Urinary bladder (tissue), 4 donors: ENCODE measurements around the gene AFF3. TPM values are rescaled to one million over a fixed set of nuclear protein-coding genes. Genes with fewer than 3 reads are reported as not detected.

Experiments
- DNase-seq: peaks from one replicate; pipeline ENCODE4 v3.0.0-alpha.2; 2015; ENCODE audit errors: extremely low spot score
- H3K27ac ChIP-seq: one replicate; pipeline ENCODE4 v1.5.1; 2013; ENCODE audit warnings: low read depth, mild to moderate bottlenecking, moderate library complexity
- H3K36me3 ChIP-seq: one replicate; pipeline ENCODE4 v1.6.1; 2013; ENCODE audit warnings: mild to moderate bottlenecking, moderate library complexity; ENCODE audit not compliant: insufficient read depth
- H3K4me1 ChIP-seq: one replicate; pipeline ENCODE4 v1.6.1; 2013; ENCODE audit warnings: mild to moderate bottlenecking, moderate library complexity; ENCODE audit not compliant: insufficient read depth
- H3K4me3 ChIP-seq: one replicate; pipeline ENCODE4 v1.5.1; 2013; ENCODE audit warnings: low read depth, low read length
- WGBS: extraction: QIAGEN DNeasy Blood & Tissue Kit; methylation state at CpG from one replicate; pipeline ENCODE4 v1.1.7; 2013; 5-methylcytosine and 5-hydroxymethylcytosine counted together
- polyA plus RNA-seq: library from polyadenylated mRNA; stranded (reverse); fragments of 200-250 nt; gene quantifications from one replicate; pipeline ENCODE4 v1.2.3, GENCODE V29; 2013
- total RNA-seq: library from RNA; depleted of rRNA; stranded (reverse); fragments of >200 nt; gene quantifications from one replicate; pipeline ENCODE4 v1.2.3, GENCODE V29; 2014
- donor health status: healthy with polysubstance abuse.
- donor health status: healthy.

The AFF3 gene
- total and polyA plus RNA-seq, 2 donors = 15.1 to 43.5 TPM

DNA sequence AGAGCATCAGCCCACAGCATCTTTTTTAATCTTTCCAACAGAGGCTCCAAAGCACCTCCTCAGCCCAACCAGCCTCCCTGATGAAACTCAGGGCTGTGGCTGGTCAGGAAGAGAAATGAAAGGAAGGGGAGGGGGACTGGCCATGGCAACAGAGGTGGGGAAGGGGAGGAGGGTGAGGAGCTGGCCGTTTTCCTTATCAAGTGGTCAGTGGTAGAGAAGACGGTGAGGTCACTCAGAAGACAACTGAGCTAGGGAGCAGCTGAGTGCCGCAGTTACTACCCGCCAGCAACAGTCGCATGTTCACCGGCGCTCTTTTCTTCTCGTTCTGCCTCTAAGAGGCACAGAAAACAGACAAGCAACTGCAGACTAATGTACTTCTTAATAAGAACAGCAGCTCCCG, 97.4 kb downstream of the AFF3 start:
- no peak for DNase-seq
- no peak overlapping the region for H3K4me3 ChIP-seq
- H3K4me1 ChIP-seq = no peaks in the 10 kb centered on the region
- no peaks in the 10 kb centered on the region for H3K36me3 ChIP-seq
- 89% methylated on average over 9 of the region's 9 CpGs for WGBS
- H3K27ac ChIP-seq = no peak overlapping the region

DNA sequence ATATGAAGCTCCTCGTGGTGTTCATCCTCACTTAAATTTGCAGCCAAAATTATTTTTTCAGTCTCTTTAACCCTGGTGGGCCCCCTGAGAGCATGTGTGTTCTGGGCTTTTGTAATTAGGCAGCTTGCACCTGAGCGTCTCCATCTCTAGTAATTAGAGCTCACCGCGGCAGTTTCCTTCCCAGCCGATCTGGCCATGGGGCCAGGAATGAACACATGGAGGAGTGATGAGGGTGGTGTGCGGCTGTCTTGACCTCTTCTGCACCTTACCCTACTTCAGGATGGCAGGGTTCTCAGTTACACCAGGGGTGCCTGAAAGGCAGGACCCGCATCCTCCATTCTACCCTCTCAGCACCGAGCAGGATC, 98.5 kb downstream of the AFF3 start:
- Histone ChIP-seq H3K4me3 (no peak overlapping the region), H3K4me1 (no peaks in the 10 kb centered on the region), H3K36me3 (no peaks in the 10 kb centered on the region), H3K27ac (no peak overlapping the region)
- WGBS = 90% methylated on average over 8 of the region's 8 CpGs
- DNase-seq = no peak

DNA sequence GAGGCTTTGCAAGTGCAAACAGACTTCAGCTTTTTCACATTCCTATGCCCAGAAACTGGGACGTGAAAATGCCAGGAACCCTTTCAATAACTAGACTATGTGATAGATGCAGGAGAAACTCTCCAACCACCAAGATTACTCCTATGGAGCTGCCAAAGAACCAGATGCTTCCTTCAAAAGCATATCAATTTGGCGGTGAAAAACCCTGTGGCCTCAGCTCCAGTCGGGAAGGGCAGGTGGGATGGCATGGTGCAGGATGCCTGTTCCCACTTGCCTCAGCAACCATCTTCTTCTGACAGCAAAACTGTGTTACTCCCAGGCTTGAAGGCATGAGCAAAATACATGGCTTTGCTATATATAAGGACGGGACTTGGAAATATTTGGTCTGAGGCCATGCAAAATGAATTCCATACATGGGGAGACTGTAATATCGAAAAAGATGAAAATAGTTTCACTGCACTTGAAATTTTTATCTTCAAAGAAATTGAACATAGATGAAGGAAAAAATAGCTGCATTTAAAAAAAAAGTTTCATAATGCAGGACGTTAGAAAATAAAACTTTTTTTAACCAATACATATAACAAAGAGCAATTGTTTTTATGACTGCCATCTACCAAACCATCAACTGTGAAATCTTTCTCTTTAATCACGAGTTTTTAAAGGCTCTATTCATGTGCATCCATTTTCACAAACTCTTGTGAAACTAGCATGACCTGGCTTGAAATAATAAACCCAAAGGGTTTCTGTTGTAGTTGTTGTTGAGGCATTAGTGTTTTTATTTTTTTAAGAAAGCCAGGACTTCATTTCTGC, 99.1 kb downstream of the AFF3 start:
- H3K27ac ChIP-seq = no peak overlapping the region
- no peak for DNase-seq
- no peaks in the 10 kb centered on the region for H3K36me3 ChIP-seq
- H3K4me3 ChIP-seq = no peak overlapping the region
- WGBS = 81% methylated on average over 7 of the region's 7 CpGs
- no peaks in the 10 kb centered on the region for H3K4me1 ChIP-seq

DNA sequence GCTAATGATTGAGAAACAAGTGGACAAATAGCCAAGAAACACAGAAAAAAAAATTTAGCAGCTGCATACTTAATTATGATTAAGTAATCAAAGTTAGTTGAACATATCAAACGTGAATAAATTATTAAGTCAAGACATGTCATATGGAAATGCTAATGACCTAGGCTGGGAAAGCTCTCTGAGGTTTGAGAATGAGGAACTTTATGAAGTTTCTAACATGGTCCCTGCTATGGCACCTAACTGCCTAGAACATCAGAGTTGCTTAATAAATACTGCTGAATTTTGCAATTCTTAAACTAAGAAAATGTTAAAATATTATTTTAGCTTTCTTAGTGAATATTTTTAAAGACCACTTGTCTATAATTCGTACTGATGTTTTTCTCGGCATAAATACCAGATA, 99.8 kb downstream of the AFF3 start:
- 93% methylated on average over 3 of the region's 3 CpGs for WGBS
- no peak for DNase-seq
- Histone ChIP-seq H3K4me1 (no peaks in the 10 kb centered on the region), H3K4me3 (no peak overlapping the region), H3K36me3 (no peaks in the 10 kb centered on the region), H3K27ac (no peak overlapping the region)

DNA sequence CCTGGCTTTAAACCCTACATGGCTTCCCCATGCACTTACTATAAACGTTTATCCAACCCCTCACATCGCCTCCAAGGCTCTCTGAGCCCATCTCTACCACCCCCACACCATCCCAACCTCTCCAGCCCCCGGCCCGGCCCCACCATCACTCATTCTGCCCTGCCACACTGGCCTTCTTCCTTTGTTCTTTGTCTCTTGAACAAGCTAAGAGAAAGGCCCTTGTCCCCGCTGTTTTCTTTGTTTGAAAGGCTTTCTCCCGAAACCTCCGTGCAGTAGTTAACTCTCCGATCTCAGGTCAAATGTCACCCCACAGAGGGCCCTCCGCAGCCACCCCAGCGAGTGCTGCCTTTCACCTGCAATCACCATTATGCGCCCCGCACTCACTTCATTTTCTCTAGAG, 100.4 kb downstream of the AFF3 start:
- Histone ChIP-seq H3K4me3 (no peak overlapping the region), H3K4me1 (no peaks in the 10 kb centered on the region), H3K27ac (no peak overlapping the region), H3K36me3 (no peaks in the 10 kb centered on the region)
- 80% methylated on average over 12 of the region's 12 CpGs for WGBS
- DNase-seq = no peak

DNA sequence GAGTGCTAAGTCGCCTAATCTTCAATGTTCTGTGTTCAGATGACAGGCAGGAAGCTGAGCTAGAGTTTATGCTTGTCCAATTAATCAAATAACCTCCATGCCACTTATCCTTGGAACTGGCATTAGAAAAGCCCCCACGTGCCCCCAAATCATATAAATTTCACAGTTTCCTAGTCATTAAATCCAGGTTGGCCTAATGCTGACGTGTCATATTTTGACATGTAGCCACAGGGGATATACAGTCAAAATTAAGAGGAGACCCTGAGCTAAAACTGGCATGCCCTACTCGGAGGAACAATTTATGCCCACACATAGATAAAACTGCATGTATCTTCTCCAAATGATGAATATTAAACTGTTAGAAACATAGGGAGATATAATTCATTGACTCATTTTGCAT, 101.0 kb downstream of the AFF3 start:
- Histone ChIP-seq H3K27ac (no peak overlapping the region), H3K4me3 (no peak overlapping the region), H3K36me3 (no peaks in the 10 kb centered on the region), H3K4me1 (no peaks in the 10 kb centered on the region)
- 87% methylated on average over 4 of the region's 4 CpGs for WGBS
- no peak for DNase-seq

DNA sequence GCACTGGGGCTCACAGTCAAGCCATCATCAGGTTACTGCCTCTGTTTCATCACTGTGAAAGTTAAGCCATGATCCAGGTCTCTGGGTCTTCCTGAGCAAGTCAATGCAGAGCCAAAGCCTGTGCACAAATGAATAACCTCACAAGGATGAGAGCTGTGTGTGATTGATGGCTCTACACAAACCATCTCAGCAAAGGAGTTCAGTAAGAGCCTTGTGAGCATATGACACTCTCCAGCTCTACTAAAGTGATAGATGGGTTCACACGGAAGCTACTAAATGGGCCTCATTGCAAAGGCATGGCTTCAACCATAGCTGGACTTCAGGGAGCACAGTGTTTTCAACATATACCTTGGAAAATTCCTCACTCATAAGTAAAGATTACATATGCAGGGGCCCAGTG, 101.5 kb downstream of the AFF3 start:
- Histone ChIP-seq H3K4me1 (no peaks in the 10 kb centered on the region), H3K27ac (no peak overlapping the region), H3K4me3 (no peak overlapping the region), H3K36me3 (no peaks in the 10 kb centered on the region)
- no peak for DNase-seq
- 92% methylated on average over 1 of the region's 1 CpG for WGBS

DNA sequence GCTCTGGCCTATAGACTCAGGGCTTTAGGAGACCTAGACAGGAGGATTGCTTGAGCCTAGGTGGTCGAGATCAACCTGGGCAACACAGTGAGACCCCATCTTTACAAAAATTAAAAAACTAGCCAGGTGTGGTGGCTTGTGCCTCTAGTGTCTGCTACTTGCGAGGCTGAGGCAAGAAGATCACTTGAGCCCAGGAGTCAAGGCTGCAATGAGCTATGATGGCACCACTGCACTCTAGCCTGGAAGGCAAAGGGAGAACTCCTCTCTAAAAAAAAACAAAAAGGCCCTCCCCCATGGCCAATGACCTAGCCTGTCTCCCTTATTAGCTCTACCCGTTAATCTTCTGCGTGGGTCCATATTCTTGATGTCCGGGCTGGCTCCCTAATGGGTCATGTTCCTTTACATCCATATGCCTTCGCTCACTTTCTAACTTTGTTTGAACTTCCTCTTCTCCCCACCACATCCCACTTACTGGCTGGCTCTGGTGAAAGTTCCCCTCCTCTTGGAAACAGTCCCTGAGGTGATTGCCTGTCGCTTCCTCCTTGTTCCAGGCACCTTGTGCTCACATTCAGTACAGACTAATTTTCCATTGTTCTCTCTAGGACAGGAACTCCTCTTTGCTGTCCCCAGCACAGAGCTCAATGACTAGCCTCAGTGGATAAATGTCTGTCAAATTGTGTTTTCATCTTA, 103.0 kb downstream of the AFF3 start:
- WGBS = 94% methylated on average over 7 of the region's 7 CpGs
- no peak for DNase-seq
- Histone ChIP-seq H3K27ac (no peak overlapping the region), H3K4me3 (no peak overlapping the region), H3K4me1 (no peaks in the 10 kb centered on the region), H3K36me3 (no peaks in the 10 kb centered on the region)

DNA sequence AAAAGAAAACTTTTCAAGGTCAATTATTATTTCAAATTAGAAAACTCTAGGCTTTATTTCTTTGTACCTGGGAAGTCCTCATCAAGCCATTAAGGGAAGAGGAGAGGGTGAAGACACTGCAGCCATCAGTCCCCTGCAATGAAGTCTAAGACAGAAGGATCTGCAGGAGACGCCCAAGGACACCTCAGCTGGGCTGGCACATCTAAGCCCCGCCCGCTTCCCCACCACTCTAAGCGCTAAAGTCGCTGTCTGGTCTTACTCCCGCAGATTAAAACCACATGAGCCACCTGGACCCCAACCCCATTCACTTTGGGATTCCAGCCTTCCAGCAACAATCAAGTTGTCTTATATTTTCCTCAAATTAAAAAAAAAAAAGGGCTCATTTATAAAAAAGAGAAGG, 104.4 kb downstream of the AFF3 start:
- DNase-seq = no peak
- H3K27ac ChIP-seq = no peak overlapping the region
- 90% methylated on average over 6 of the region's 6 CpGs for WGBS
- no peaks in the 10 kb centered on the region for H3K4me1 ChIP-seq
- no peak overlapping the region for H3K4me3 ChIP-seq
- H3K36me3 ChIP-seq = no peaks in the 10 kb centered on the region

DNA sequence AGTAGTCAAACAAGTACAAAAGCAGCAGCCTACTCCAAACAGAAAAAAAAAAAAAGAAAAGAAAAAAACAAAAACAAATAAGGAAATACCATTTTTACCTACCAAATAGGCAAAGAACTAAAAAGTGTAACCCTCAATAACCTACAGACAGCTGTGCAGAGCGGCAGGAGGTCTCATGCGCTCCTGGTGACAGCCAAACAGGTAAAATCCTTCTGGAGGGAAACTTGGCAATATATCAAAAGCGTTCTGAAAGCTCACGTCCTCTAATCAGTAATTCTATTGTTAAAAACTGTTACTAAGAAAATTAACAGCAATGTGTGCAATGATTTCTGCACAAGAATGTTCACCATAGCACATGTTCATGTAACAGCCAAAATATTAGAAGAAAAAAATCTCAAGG, 105.6 kb downstream of the AFF3 start:
- H3K36me3 ChIP-seq = no peaks in the 10 kb centered on the region
- H3K4me1 ChIP-seq = no peaks in the 10 kb centered on the region
- no peak overlapping the region for H3K27ac ChIP-seq
- WGBS = 74% methylated on average over 4 of the region's 4 CpGs
- H3K4me3 ChIP-seq = no peak overlapping the region
- DNase-seq = no peak

DNA sequence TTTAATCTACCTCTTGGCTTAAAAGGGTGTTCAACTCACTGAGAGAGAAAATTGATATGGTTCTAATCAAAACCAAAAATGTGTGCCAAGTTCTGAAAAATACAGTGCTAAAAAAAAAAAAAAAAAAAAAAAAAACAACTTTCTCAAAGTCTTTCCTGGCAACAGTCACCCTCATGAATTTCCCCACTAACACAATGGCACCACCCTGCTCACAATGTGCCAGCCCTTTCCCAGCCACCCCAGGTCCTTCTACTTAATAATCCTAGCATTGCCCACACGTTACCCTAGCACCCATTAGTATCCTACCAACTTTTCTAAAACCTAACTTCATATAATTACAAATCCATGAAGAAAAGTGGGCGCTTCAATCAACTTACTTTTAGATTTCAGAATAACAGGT, 106.4 kb downstream of the AFF3 start:
- Histone ChIP-seq H3K27ac (no peak overlapping the region), H3K36me3 (no peaks in the 10 kb centered on the region), H3K4me3 (no peak overlapping the region), H3K4me1 (no peaks in the 10 kb centered on the region)
- 98% methylated on average over 2 of the region's 2 CpGs for WGBS
- DNase-seq = no peak

DNA sequence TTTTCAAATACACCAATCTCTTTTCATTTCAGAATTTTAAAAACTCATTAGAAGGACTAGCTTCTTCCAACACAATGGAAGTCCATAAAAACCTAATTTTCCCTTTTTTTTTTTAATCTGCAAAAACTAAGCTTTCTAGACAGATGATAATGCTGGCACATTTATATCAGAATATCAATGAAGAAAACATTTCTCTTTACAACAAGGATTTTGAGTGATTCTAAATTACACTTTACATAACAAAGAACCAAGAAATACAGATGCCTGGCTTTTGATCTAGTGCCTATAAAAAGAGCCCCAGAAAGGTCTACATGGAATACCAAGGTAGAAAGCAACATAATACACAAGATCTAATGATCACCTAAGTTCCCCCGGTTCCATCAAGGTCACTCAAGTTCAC, 108.0 kb downstream of the AFF3 start:
- Histone ChIP-seq H3K27ac (no peak overlapping the region), H3K36me3 (no peaks in the 10 kb centered on the region), H3K4me3 (no peak overlapping the region), H3K4me1 (no peaks in the 10 kb centered on the region)
- WGBS = 94% methylated on average over 1 of the region's 1 CpG
- no peak for DNase-seq

DNA sequence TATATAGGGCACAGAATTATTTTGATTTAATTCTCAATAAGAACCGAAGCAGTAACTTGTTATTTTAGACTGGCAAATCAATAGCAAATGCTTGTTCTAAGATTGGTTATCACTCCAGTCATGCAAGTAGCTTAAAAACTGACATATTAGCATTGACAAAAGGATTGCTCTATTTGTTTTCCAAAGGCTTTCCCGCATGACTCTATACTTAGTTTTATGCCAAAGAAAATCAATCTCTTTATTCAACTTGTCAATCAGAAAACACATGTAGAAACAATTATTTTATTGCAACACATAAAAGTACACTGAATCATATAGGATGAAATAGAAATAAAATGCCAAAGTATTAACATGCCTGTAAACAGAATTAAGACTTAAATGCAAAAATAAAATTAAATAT, 108.4 kb downstream of the AFF3 start:
- DNase-seq = no peak
- WGBS = 89% methylated on average over 2 of the region's 2 CpGs
- H3K27ac ChIP-seq = no peak overlapping the region
- H3K4me1 ChIP-seq = no peaks in the 10 kb centered on the region
- no peak overlapping the region for H3K4me3 ChIP-seq
- no peaks in the 10 kb centered on the region for H3K36me3 ChIP-seq

DNA sequence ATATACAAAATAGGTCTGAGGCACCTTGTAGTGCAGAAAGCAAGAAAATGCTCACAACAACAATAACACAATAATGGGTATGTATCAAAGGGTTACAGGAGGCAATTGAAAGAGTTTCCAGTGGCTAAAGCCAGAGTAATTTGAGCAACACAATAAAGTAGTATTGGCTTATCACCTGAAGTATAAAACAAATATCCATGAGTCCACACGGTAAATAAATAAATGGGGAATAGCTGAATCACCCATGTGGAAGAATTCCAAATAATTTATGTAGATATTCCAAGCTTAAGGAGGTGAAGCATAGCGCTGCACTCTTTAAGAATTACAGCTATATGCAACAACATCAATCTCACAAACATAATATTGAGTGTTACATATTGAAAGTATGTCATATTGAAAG, 110.8 kb downstream of the AFF3 start:
- Histone ChIP-seq H3K4me3 (no peak overlapping the region), H3K36me3 (no peaks in the 10 kb centered on the region), H3K27ac (peak overlapping the region; percentile 18), H3K4me1 (no peaks in the 10 kb centered on the region)
- whole genome bisulfite sequencing = 78% methylated on average over 2 of the region's 2 CpGs
- DNase-seq = no peak
